ENCODE results near the gene MGLL.

Gene MGLL

DNA sequence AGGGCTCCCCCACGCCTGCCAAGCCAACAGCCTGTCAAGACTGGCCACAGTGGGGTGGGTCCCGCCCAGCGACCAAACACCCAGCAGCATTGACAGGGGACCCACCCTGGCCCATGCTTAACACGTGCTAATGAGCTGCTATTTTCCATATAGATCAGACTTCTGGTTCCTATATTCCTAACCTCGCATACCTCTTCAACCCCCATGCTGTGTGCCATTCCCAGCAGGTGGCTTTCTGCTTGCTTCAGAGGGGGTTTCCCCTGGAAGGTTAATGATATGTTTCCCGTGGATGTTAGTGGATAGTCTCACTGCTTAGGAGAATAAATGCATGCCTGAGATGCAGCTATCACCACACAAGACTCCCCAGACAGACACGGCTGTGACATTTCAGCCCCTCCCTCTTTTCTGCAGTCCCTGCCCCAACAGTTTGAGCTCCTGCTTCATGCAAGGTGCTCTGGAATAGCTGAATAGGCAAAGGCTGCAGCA is 37.9 kb upstream of the MGLL start:
- no peaks in the 10 kb centered on the region for H3K9me3 ChIP-seq (ENCODE audit: control insufficient read depth, low read length)
- H3K4me3 ChIP-seq (ENCODE audit: low read depth, low read length), result no peak overlapping the region
- H3K27me3 ChIP-seq (ENCODE audit: control insufficient read depth, insufficient read depth, low read length), result no peaks in the 10 kb centered on the region
- no peak overlapping the region for H2AFZ ChIP-seq
- H3K4me2 ChIP-seq (ENCODE audit: low read length), result no peak overlapping the region
- no peak overlapping the region for H3K27ac ChIP-seq
- no peaks in the 10 kb centered on the region for H3K79me2 ChIP-seq
- H3K36me3 ChIP-seq (ENCODE audit: control insufficient read depth, insufficient read depth, low read length), result no peaks in the 10 kb centered on the region
- no peak overlapping the region for H3K9ac ChIP-seq
- H3K4me1 ChIP-seq, result no peaks in the 10 kb centered on the region
- TF ChIP-seq, protein P1, sequence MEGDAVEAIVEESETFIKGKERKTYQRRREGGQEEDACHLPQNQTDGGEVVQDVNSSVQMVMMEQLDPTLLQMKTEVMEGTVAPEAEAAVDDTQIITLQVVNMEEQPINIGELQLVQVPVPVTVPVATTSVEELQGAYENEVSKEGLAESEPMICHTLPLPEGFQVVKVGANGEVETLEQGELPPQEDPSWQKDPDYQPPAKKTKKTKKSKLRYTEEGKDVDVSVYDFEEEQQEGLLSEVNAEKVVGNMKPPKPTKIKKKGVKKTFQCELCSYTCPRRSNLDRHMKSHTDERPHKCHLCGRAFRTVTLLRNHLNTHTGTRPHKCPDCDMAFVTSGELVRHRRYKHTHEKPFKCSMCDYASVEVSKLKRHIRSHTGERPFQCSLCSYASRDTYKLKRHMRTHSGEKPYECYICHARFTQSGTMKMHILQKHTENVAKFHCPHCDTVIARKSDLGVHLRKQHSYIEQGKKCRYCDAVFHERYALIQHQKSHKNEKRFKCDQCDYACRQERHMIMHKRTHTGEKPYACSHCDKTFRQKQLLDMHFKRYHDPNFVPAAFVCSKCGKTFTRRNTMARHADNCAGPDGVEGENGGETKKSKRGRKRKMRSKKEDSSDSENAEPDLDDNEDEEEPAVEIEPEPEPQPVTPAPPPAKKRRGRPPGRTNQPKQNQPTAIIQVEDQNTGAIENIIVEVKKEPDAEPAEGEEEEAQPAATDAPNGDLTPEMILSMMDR (IDR thresholded peaks at IDR 0.05), result no peak

- no peak overlapping the region for H3K4me3 ChIP-seq (ENCODE audit: low read depth, low read length)
- H3K27me3 ChIP-seq (ENCODE audit: control insufficient read depth, insufficient read depth, low read length), result no peaks in the 10 kb centered on the region
- no peaks in the 10 kb centered on the region for H3K9me3 ChIP-seq (ENCODE audit: control insufficient read depth, low read length)
- H2AFZ ChIP-seq, result no peak overlapping the region
- H3K27ac ChIP-seq, result no peak overlapping the region
- no peaks in the 10 kb centered on the region for H3K36me3 ChIP-seq (ENCODE audit: control insufficient read depth, insufficient read depth, low read length)
- H3K9ac ChIP-seq, result no peak overlapping the region
- no peaks in the 10 kb centered on the region for H3K79me2 ChIP-seq
- no peak overlapping the region for H3K4me2 ChIP-seq (ENCODE audit: low read length)
- H3K4me1 ChIP-seq, result no peaks in the 10 kb centered on the region
- TF ChIP-seq, protein P1 (IDR thresholded peaks at IDR 0.05), result no peak
These were observed 37.4 kb upstream of the MGLL start for GRCh38 chr3:127859730-127860129.

- H3K9ac ChIP-seq, result no peak overlapping the region
- H3K4me1 ChIP-seq, result no peaks in the 10 kb centered on the region
- H3K9me3 ChIP-seq (ENCODE audit: control insufficient read depth, low read length), result no peaks in the 10 kb centered on the region
- H3K79me2 ChIP-seq, result no peaks in the 10 kb centered on the region
- TF ChIP-seq, protein P1 (IDR thresholded peaks at IDR 0.05), result no peak
- no peaks in the 10 kb centered on the region for H3K36me3 ChIP-seq (ENCODE audit: control insufficient read depth, insufficient read depth, low read length)
- no peak overlapping the region for H3K27ac ChIP-seq
- no peak overlapping the region for H3K4me2 ChIP-seq (ENCODE audit: low read length)
- H2AFZ ChIP-seq, result no peak overlapping the region
- no peak overlapping the region for H3K4me3 ChIP-seq (ENCODE audit: low read depth, low read length)
- no peaks in the 10 kb centered on the region for H3K27me3 ChIP-seq (ENCODE audit: control insufficient read depth, insufficient read depth, low read length)
These were observed 36.6 kb upstream of the MGLL start for GRCh38 chr3:127858937-127859336.

DNA sequence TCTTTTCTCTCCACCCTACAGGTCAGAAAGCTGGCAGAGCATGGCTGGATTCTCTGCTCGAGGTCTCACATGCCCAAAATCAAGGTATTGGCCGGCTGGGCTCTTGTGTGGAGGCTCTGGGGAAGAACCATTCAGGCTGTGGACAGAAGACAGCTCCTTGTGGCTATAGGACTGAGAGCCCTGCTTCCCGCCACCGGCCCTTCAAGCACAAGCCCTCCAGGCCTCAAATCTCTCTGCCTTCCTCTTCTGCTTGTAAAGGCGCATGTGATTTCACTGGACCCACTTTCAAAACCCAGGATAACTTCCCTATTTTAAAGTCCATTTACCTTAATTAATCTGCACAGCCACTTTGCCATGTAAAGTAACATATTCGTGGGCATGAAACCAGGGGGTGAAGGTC is 36.2 kb upstream of the MGLL start:
- H3K9ac ChIP-seq, result no peak overlapping the region
- H3K4me1 ChIP-seq, result no peaks in the 10 kb centered on the region
- no peaks in the 10 kb centered on the region for H3K79me2 ChIP-seq
- no peak overlapping the region for H2AFZ ChIP-seq
- no peaks in the 10 kb centered on the region for H3K36me3 ChIP-seq (ENCODE audit: control insufficient read depth, insufficient read depth, low read length)
- H3K4me2 ChIP-seq (ENCODE audit: low read length), result no peak overlapping the region
- H3K27me3 ChIP-seq (ENCODE audit: control insufficient read depth, insufficient read depth, low read length), result no peaks in the 10 kb centered on the region
- H3K9me3 ChIP-seq (ENCODE audit: control insufficient read depth, low read length), result no peaks in the 10 kb centered on the region
- no peak overlapping the region for H3K27ac ChIP-seq
- TF ChIP-seq, protein P1 (IDR thresholded peaks at IDR 0.05), result no peak
- H3K4me3 ChIP-seq (ENCODE audit: low read depth, low read length), result no peak overlapping the region

DNA sequence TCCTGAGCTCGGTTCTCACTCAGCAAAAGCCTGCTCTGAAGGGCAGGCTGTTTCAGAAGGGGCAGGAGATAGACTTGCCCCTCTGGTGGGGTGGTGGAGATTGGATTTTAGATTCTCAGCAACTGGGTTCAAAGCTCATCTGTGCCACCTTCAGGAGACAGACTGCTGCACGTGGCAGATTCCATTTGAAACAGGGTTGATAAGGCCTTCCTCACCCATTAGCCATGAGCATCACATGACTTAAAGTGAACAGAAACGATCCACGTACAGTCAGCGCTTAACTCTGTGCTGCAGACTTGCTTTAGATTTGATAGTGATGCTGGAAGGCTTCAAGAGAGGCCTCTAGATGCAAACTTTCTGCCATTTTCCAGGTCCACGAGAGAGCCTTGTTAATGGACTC is 35.0 kb upstream of the MGLL start:
- no peak overlapping the region for H3K9ac ChIP-seq
- no peak overlapping the region for H2AFZ ChIP-seq
- no peaks in the 10 kb centered on the region for H3K4me1 ChIP-seq
- no peak overlapping the region for H3K4me3 ChIP-seq (ENCODE audit: low read depth, low read length)
- no peaks in the 10 kb centered on the region for H3K27me3 ChIP-seq (ENCODE audit: control insufficient read depth, insufficient read depth, low read length)
- TF ChIP-seq, protein P1 (IDR thresholded peaks at IDR 0.05), result no peak
- no peaks in the 10 kb centered on the region for H3K9me3 ChIP-seq (ENCODE audit: control insufficient read depth, low read length)
- H3K36me3 ChIP-seq (ENCODE audit: control insufficient read depth, insufficient read depth, low read length), result no peaks in the 10 kb centered on the region
- no peak overlapping the region for H3K27ac ChIP-seq
- no peaks in the 10 kb centered on the region for H3K79me2 ChIP-seq
- H3K4me2 ChIP-seq (ENCODE audit: low read length), result no peak overlapping the region
